H1 (cell line): ENCODE measurements around the gene TBX4.

Experiments used
- EP300 ChIP-seq, 2 experiments: IDR thresholded peaks; 1 replicate in 1 of 2; 2 replicates in 1 of 2; pipeline ENCODE4 v1.6.1; 2011 to 2012; ENCODE audit warnings: low read depth in 2 of 2, low read length in 2 of 2, mild to moderate bottlenecking in 2 of 2, borderline replicate concordance in 1 of 2, inconsistent platforms in 1 of 2, moderate library complexity in 1 of 2
- GTF2F1 ChIP-seq: IDR thresholded peaks from 2 replicates; pipeline ENCODE4 v1.6.1; 2012; ENCODE audit warnings: low read depth, low read length, improper control_type of control experiment, borderline replicate concordance
- KDM1A ChIP-seq: fragments of 200-600, 300-600 bp; sonication (generic); IDR thresholded peaks from 2 replicates; pipeline ENCODE4 v1.7.1; 2016; ENCODE audit warnings: mild to moderate bottlenecking, low read length, borderline replicate concordance
- MAX ChIP-seq: IDR thresholded peaks from 2 replicates; pipeline ENCODE4 v1.6.1; 2012; ENCODE audit warnings: inconsistent platforms
- RBBP5 ChIP-seq: IDR thresholded peaks from 2 replicates; pipeline ENCODE4 v1.7.1; 2012; ENCODE audit warnings: low read depth, mild to moderate bottlenecking, inconsistent platforms, low read length, moderate library complexity, borderline replicate concordance
- RNF2 ChIP-seq: fragments of 200-900, 300-1000 bp; sonication (generic); IDR thresholded peaks from 2 replicates; pipeline ENCODE4 v1.7.1; 2016; ENCODE audit warnings: borderline replicate concordance, low read depth, mild to moderate bottlenecking, antibody characterized with exemption, low read length; ENCODE audit not compliant: poor library complexity, severe bottlenecking; ENCODE audit errors: missing control alignments
- RXRA ChIP-seq: IDR thresholded peaks from 2 replicates; pipeline ENCODE4 v1.6.1; 2011; ENCODE audit warnings: low read depth, mild to moderate bottlenecking, low read length, moderate library complexity; ENCODE audit not compliant: insufficient read depth
- SP2 ChIP-seq: IDR thresholded peaks from 2 replicates; pipeline ENCODE4 v1.6.1; 2012; ENCODE audit warnings: mild to moderate bottlenecking, low read length, inconsistent platforms
- SRF ChIP-seq: IDR thresholded peaks from 2 replicates; pipeline ENCODE4 v1.6.1; 2011; ENCODE audit warnings: mild to moderate bottlenecking, low read depth, low read length, moderate library complexity

GRCh38 chr17:61468263-61468907, 16.2 kb downstream of the TBX4 start:
- TF ChIP-seq SP2 (no peak), GTF2F1 (no peak), SRF (no peak), RNF2 (no peak), RXRA (no peak), RBBP5 (no peak), KDM1A (no peak), MAX (no peak), EP300 (IDR thresholded peaks at IDR 0.05; ENCODE audit: borderline replicate concordance in 1 of 2, low read depth in 2 of 2, low read length in 2 of 2) (no peak)
